ENCODE measurements around the gene LCMT1.

LCMT1 gene

DNA sequence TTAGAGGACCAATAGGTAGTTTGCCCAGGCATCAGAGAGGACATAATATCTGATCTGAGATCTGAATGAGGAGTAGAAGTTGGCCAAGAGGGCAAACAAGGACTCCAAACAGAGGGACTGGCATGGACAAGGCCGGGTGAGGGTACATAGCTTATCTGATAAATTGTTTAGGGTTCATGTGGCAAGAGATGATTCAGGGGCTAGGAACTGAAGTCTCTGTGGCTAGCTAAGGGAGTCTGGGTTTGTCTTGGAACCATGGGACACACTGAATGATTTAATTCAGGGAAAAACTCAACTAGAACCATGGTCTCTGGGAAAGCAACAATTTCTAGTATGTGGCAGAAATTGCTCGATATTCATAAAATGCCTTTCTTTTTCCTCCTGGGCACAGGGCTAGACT, 101.1 kb downstream of the LCMT1 start:
- no peak for DNase-seq

DNA sequence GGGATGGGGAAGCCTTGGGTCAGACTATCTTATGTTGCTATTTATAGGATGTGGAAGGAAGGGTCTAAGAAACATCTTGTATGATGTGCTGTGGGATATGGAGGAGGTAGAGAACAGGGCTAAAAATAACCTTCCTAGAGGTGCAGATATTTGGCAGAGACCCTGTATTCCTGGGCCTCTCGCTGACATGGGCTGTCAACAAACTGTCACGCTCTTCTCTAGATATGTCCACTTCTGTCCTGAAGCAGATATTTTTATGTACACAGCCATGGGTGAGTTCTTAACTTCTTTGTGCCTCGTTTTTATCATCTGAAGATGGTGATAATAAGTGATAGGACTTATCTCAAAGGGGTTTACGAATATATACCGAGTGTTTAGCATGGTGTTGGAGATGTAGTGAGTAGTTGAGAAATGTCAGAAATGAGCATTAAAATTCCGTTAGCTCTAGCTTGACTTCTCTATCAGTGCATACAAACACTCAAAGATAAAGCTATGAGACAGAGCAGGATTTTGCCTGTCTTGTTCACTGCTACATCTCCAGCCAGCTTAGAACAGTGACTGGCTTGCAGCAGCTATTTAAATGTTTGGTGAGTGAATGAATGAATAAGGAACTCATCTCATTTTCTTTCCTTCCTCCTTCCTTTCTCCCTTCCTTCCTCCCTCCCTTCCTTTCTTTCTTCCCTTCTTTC, 102.3 kb downstream of the LCMT1 start:
- DNase-seq, result no peak

DNA sequence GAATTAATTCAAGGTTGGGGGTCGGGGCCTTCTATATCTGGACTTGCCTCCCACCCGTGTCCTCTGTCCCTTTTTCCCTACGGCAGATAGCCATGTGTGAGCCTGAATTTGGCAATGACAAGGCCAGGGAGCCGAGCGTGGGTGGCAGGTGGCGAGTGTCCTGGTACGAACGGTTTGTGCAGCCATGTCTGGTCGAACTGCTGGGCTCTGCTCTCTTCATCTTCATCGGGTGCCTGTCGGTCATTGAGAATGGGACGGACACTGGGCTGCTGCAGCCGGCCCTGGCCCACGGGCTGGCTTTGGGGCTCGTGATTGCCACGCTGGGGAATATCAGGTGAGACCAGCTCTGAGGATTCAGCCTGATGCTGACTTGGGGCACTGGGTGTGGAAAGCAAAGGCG, 105.6 kb downstream of the LCMT1 start:
- no peak for DNase-seq

DNA sequence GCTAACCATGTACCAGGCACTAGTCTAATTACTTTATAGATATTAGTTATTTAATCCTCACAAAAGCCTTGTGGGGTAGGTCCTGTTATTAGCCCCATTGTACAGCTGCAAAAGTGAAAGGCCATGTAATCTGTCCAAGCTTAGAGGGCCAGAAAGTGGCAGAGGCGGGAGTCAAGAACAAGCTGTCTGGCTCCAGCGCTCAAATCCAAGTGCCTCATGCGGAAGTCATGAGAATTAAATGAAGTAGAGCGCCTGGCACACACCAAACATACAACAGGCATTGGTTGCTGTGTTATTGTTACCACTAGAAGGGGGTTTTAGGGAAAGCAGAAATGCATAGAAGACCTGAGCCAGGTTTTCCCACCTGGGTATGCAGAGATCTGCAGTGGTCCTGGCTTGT, 106.4 kb downstream of the LCMT1 start:
- DNase-seq, result no peak

DNA sequence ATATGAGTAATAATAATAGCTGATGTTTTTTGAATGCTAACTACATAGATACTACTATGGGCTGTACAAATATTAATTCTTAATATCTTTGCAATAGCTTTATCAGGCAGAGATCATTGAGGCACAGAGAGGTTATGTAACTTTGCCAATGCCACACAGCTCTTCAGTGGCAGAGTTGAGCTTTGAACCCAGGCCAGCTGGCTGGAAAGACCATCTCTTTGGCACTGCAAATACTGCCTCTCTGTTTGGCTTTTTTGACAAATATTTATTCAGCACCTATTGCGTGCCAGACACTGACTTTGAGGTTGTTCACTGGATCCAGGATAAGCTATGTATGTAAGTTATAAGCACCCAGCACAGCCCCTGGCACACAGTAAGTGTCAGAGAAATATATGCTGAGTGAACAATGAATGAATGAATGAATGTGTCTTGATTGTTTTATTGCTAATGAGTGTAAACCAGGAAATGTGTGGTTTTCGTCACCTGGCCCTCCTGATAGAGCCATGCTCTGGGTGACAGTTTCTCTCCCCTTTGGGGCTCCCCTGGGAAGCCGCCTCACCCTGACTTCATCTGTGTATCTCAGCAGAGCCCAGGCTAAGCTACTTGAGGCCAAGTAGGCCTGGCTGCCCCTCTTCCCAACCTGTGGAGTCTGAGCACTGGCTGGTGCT, 107.7 kb downstream of the LCMT1 start:
- no peak for DNase-seq

DNA sequence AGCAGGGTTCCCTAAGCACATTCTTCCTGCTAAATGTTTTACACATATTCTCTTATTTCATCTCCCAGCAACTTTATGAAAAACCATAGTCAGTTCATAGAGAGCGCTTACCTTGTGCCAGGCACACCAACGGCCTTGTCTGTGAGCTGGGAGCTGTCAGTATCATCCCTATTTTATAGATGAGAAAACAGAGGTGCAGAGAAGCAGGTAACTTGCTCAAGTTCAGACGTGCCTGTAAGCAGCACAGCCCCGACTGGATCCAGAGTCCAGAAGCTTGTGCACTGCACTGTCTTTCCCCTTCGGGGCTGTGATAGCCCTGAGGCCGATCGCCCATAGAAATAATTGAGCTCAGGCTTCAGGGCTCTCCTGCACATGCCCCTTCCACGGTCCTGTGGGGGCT, 111.4 kb downstream of the LCMT1 start:
- no peak for DNase-seq

DNA sequence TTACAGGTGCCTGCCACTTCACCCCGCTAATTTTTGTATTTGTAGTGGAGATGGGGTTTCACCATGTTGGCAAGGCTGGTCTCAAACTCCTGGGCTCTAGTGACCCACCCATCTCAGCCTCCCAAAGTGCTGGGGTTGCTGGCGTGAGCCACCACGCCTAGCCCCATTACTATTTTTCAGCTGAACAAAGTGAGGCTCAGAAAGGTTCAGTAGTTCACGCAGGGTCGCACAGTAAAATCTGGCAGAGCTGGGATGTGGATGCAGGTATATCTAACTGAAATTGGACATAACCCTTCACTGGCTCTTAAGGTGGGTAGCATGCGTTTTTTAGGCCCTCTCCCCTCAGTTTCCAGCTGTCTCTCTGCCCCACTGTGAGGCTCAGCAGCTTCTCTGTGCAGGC, 112.4 kb downstream of the LCMT1 start:
- no peak for DNase-seq

DNA sequence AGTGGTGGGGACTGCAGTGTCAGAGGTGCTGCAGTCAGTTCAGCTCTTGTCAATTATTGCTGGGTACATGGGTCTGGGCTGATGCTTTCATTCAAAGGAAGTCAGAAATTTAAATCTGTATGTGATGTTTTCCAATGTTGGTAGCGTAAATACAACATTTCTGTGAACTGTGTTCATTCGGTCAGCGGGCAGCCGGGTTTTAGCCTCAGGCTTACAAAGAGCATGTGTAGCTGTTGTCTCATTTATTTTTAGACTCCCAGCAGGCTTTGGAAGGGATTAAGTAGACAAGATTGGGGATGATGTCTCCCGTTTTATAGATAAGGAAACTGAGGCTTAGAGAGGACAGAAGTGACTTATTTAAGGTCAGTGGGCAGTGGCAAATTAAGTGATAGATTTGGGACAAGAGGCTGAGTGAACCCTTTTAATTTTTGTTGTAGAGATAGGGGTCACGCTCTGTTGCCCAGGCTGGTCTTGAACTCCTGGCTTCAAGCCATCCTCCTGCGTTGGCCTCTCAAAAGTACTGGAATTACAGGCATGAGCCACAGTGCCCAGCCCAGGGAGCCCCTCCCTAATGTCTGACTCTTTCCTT, 113.3 kb downstream of the LCMT1 start:
- no peak for DNase-seq

Data from hematopoietic multipotent progenitor cell treated with erythropoietin and hydrocortisone succinate and interleukin-3 and kit ligand, for 4 days (in vitro differentiated cells).